Left hindlimb (tissue), 1 donor: Measurements from ENCODE around the gene XPO5.

ENCODE experiments used
- DNase-seq: peaks from one replicate; pipeline ENCODE4 v3.0.0-alpha.2; 2018

XPO5 gene

GRCh38 chr6:43494766-43495165 lies 81.1 kb downstream of the XPO5 start:
- no peak for DNase-seq

- DNase-seq = no peak
These were observed 81.5 kb downstream of the XPO5 start for GRCh38 chr6:43494321-43494720.

- DNase-seq = no peak
These were observed 82.0 kb downstream of the XPO5 start for GRCh38 chr6:43493833-43494232.

- DNase-seq = no peak
These were observed 82.6 kb downstream of the XPO5 start for GRCh38 chr6:43493230-43493629.

GRCh38 chr6:43492673-43493072 lies 83.2 kb downstream of the XPO5 start:
- no peak for DNase-seq

GRCh38 chr6:43491750-43492661 lies 83.8 kb downstream of the XPO5 start:
- peak; percentile 80 for DNase-seq

GRCh38 chr6:43490523-43490939 lies 85.3 kb downstream of the XPO5 start:
- no peak for DNase-seq

- DNase-seq = peak; percentile 70
These were observed 86.4 kb downstream of the XPO5 start for GRCh38 chr6:43489277-43490072.

GRCh38 chr6:43488667-43489276 lies 87.1 kb downstream of the XPO5 start:
- no peak for DNase-seq

GRCh38 chr6:43481591-43482236 lies 94.1 kb downstream of the XPO5 start:
- no peak for DNase-seq

- DNase-seq = no peak
These were observed 94.8 kb downstream of the XPO5 start for GRCh38 chr6:43481075-43481474.

GRCh38 chr6:43478008-43478372 lies 97.8 kb downstream of the XPO5 start:
- no peak for DNase-seq

GRCh38 chr6:43477235-43478007 lies 98.4 kb downstream of the XPO5 start, which contains the start of gene TJAP1:
Gene TJAP1 (plus strand): TSS chr6:43477570. CDS start chr6:43499002, 21,432 bp downstream.
- DNase-seq = peak; percentile 95

GRCh38 chr6:43476746-43477145 lies 99.1 kb downstream of the XPO5 start:
- DNase-seq = no peak

GRCh38 chr6:43475516-43475915 lies 100.3 kb downstream of the XPO5 start:
- no peak for DNase-seq

GRCh38 chr6:43472515-43472914 lies 103.3 kb downstream of the XPO5 start:
- DNase-seq = no peak
